ENCODE measurements around the gene SPDYC. TPM values are rescaled to one million over a fixed set of nuclear protein-coding genes. Genes with fewer than 3 reads are reported as not detected.

The SPDYC gene
- total RNA-seq, 4 donors from 2014 or later = not detected

GRCh38 chr11:65204143-65204542 is 34.1 kb downstream of the SPDYC start:
- no peak for TF ChIP-seq CTCF (IDR thresholded peaks at IDR 0.05)
- DNase-seq (ENCODE audit: low spot score) (no peak), ATAC-seq (ENCODE audit: low FRiP score) (no peak)

- ATAC-seq (ENCODE audit: low FRiP score) (peak; percentile 44), DNase-seq (ENCODE audit: low spot score) (no peak)
- TF ChIP-seq CTCF (IDR thresholded peaks at IDR 0.05) = peak in 2 of 3 donors; percentile 40 to 65
These were observed 34.9 kb downstream of the SPDYC start for GRCh38 chr11:65204646-65205601.

- TF ChIP-seq CTCF (IDR thresholded peaks at IDR 0.05) = no peak
- DNase-seq (ENCODE audit: low spot score) (no peak), ATAC-seq (ENCODE audit: low FRiP score) (no peak)
These were observed 35.6 kb downstream of the SPDYC start for GRCh38 chr11:65205602-65205967.

GRCh38 chr11:65206441-65206841 is 36.4 kb downstream of the SPDYC start:
- ATAC-seq (ENCODE audit: low FRiP score) = no peak
- TF ChIP-seq CTCF (IDR thresholded peaks at IDR 0.05) = no peak
- no peak for DNase-seq (ENCODE audit: low spot score)

GRCh38 chr11:65206901-65207300 is 36.9 kb downstream of the SPDYC start:
- DNase-seq (ENCODE audit: low spot score) (no peak), ATAC-seq (ENCODE audit: low FRiP score) (no peak)
- TF ChIP-seq CTCF (IDR thresholded peaks at IDR 0.05) = no peak

- DNase-seq (ENCODE audit: low spot score) (no peak), ATAC-seq (ENCODE audit: low FRiP score) (no peak)
- TF ChIP-seq CTCF (IDR thresholded peaks at IDR 0.05) = no peak
These were observed 38.1 kb downstream of the SPDYC start for GRCh38 chr11:65207918-65208784.

All from omental fat pad (tissue), 4 donors.